Thoracic aorta (tissue), 2 donors: ENCODE data around the gene KLF4. TPM values are rescaled to one million over a fixed set of nuclear protein-coding genes. Genes with fewer than 3 reads are reported as not detected.
A peak's percentile ranks its signal among the peaks of the same experiment; 100 is the strongest.

Experiments used
- ATAC-seq: fragments of 150-250 bp; one replicate; pipeline ENCODE4 v1.8.0; 2017; ENCODE audit warnings: low read depth; ENCODE audit not compliant: insufficient number of reproducible peaks, low FRiP score
- DNase-seq: peaks from one replicate; pipeline ENCODE4 v3.0.0-alpha.2; 2020; ENCODE audit warnings: low spot score
- H3K27ac ChIP-seq, 2 donors: fragments of 200-600 bp; sonication (generic); 1 replicate in 1 of 2; 2 replicates in 1 of 2; pipeline ENCODE4 v1.5.1; 2016; ENCODE audit warnings: mild to moderate bottlenecking in 2 of 2, moderate library complexity in 2 of 2
- H3K27me3 ChIP-seq: fragments of 200-600 bp; sonication (generic); replicated peaks from 2 replicates; pipeline ENCODE4 v1.6.0; 2016; ENCODE audit warnings: mild to moderate bottlenecking; ENCODE audit not compliant: insufficient read depth
- H3K36me3 ChIP-seq: fragments of 200-600 bp; sonication (generic); one replicate; pipeline ENCODE4 v1.5.1; 2016
- H3K4me1 ChIP-seq, 2 donors: fragments of 200-600 bp; sonication (generic); 1 replicate in 1 of 2; 2 replicates in 1 of 2; pipeline versions ENCODE4 v1.5.1 to v1.6.0; 2016; ENCODE audit warnings: low read depth in 2 of 2, mild to moderate bottlenecking in 1 of 2; ENCODE audit not compliant: control insufficient read depth in 1 of 2
- H3K4me3 ChIP-seq: fragments of 200-600 bp; sonication (generic); 2 replicates; pipeline ENCODE4 v1.5.1; 2016; ENCODE audit warnings: mild to moderate bottlenecking
- H3K9me3 ChIP-seq: fragments of 200-600 bp; sonication (generic); 2 replicates; pipeline ENCODE4 v1.5.1; 2016
- total RNA-seq, 2 donors: library from RNA; depleted of rRNA; stranded (reverse); fragments of >200 nt; gene quantifications; one replicate each; pipeline versions ENCODE4 v1.1.0 to v1.2.3, GENCODE V29; 2016
- TF ChIP-seq, protein P1 (sequence below): fragments of 200-600 bp; sonication (generic); IDR thresholded peaks from one replicate; pipeline ENCODE4 v1.5.1; 2019; ENCODE audit warnings: antibody characterized with exemption

KLF4 gene
- total RNA-seq, 2 donors from 2014 or later = 70.6 to 213 TPM

DNA sequence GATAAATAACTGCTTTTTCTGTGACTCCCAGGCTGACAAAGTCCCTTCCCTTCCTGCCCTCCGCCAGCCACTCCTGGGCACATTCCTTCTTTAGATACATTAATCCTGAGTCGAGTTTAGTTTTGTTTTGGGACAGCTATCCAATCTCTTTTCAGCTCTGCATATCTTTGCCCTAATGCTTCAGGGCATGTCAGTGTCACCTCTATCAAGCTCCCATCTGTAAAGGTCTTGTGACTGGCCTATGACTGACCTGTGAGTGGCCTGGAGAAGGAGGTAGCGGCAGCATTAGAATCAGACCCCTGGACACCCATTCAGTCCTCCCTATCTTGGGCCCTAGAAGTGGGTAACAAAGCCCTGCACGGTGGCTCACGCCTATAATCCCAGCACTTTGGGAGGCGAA, 34.0 kb upstream of the KLF4 start:
- no peaks in the 10 kb centered on the region for H3K27me3 ChIP-seq
- no peak overlapping the region for H3K27ac ChIP-seq
- no peaks in the 10 kb centered on the region for H3K9me3 ChIP-seq
- TF ChIP-seq, protein P1, sequence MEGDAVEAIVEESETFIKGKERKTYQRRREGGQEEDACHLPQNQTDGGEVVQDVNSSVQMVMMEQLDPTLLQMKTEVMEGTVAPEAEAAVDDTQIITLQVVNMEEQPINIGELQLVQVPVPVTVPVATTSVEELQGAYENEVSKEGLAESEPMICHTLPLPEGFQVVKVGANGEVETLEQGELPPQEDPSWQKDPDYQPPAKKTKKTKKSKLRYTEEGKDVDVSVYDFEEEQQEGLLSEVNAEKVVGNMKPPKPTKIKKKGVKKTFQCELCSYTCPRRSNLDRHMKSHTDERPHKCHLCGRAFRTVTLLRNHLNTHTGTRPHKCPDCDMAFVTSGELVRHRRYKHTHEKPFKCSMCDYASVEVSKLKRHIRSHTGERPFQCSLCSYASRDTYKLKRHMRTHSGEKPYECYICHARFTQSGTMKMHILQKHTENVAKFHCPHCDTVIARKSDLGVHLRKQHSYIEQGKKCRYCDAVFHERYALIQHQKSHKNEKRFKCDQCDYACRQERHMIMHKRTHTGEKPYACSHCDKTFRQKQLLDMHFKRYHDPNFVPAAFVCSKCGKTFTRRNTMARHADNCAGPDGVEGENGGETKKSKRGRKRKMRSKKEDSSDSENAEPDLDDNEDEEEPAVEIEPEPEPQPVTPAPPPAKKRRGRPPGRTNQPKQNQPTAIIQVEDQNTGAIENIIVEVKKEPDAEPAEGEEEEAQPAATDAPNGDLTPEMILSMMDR = no peak
- no peaks in the 10 kb centered on the region for H3K36me3 ChIP-seq
- H3K4me1 ChIP-seq = no peaks in the 10 kb centered on the region
- no peak overlapping the region for H3K4me3 ChIP-seq
- no peak for DNase-seq
- ATAC-seq = no peak

DNA sequence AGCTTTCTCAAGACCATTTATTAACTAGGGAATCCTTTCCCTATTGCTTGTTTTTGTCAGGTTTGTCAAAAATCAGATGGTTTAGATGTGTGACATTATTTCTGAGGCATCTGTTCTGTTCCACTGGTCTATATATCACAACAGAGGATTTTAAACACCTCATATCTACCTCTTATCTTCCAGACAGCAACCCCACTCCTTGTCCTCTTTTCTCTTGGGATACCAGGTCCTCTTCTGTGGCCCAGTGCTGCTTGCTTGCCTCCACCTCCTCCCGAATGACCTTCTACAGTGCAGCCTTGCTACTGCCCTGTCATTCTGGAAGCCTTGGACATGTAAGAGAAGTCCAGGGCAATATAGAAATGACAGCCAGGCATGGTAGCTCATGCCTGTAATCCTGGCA, 30.6 kb upstream of the KLF4 start:
- H3K27me3 ChIP-seq = no peaks in the 10 kb centered on the region
- ATAC-seq (no peak), DNase-seq (no peak)
- no peaks in the 10 kb centered on the region for H3K4me1 ChIP-seq
- no peak overlapping the region for H3K27ac ChIP-seq
- TF ChIP-seq, protein P1 = no peak
- no peaks in the 10 kb centered on the region for H3K36me3 ChIP-seq
- no peak overlapping the region for H3K4me3 ChIP-seq
- no peaks in the 10 kb centered on the region for H3K9me3 ChIP-seq

GRCh38 chr9:107518037-107518807, 28.7 kb upstream of the KLF4 start:
- TF ChIP-seq, protein P1 = no peak
- no peaks in the 10 kb centered on the region for H3K36me3 ChIP-seq
- ATAC-seq = no peak
- H3K4me3 ChIP-seq = no peak overlapping the region
- H3K4me1 ChIP-seq = no peaks in the 10 kb centered on the region
- no peaks in the 10 kb centered on the region for H3K9me3 ChIP-seq
- H3K27me3 ChIP-seq = no peaks in the 10 kb centered on the region
- DNase-seq = no peak
- no peak overlapping the region for H3K27ac ChIP-seq

- DNase-seq = no peak
- Histone ChIP-seq H3K27ac (no peak overlapping the region), H3K27me3 (no peaks in the 10 kb centered on the region), H3K36me3 (no peaks in the 10 kb centered on the region), H3K4me3 (no peak overlapping the region), H3K9me3 (no peaks in the 10 kb centered on the region), H3K4me1 (peaks cover 0 to 3% of the 10 kb centered on the region in 2 donors)
- ATAC-seq = no peak
- TF ChIP-seq, protein P1 = no peak
Observed at GRCh38 chr9:107513464-107514100, 24.0 kb upstream of the KLF4 start.

GRCh38 chr9:107504585-107505455, 15.3 kb upstream of the KLF4 start:
- ATAC-seq (peak; percentile 83), DNase-seq (no peak)
- TF ChIP-seq, protein P1 = no peak
- no peak overlapping the region for H3K4me3 ChIP-seq
- no peaks in the 10 kb centered on the region for H3K9me3 ChIP-seq
- peak overlapping the region; percentile 50 to 51 for H3K27ac ChIP-seq
- peaks cover 0 to 17% of the 10 kb centered on the region in 2 donors for H3K4me1 ChIP-seq
- H3K27me3 ChIP-seq = no peaks in the 10 kb centered on the region
- no peaks in the 10 kb centered on the region for H3K36me3 ChIP-seq
